Measurements from ENCODE around the gene BRINP2. TPM values are rescaled to one million over a fixed set of nuclear protein-coding genes. Genes with fewer than 3 reads are reported as not detected.

Gene BRINP2
- total RNA-seq, 1 experiment from 2014 or later = 0.24 TPM

DNA sequence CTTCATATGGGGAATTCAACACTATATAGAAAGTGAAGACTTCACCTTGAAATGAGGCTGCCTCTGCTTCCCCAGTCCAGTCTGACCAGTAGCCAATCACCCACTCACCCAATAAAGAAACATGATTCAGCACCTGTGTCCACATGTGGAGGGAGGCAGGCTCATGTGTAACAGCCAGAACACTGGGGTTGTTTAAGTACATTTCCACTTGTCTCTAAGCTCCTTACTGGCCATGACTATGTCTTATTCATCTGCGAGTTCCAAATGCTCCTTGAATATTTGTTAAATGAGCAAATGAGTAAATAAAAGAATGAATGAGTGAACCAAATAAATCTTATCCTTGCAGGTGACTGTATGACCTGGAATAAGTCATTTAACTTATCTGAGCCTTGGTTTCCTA lies 100.1 kb downstream of the BRINP2 start:
- ATAC-seq (no peak), DNase-seq (ENCODE audit: low spot score) (no peak)
- Mint-ChIP-seq H3K9me3 (no peaks in the 10 kb centered on the region), H3K4me1 (peaks cover 3% of the 10 kb centered on the region), H3K27me3 (ENCODE audit: low read depth) (peaks cover 15% of the 10 kb centered on the region), H3K36me3 (no peaks in the 10 kb centered on the region), H3K27ac (no peak overlapping the region), H3K4me3 (no peak overlapping the region)
- POLR2A ChIA-PET = no interaction called here
- TF ChIP-seq, protein P1, sequence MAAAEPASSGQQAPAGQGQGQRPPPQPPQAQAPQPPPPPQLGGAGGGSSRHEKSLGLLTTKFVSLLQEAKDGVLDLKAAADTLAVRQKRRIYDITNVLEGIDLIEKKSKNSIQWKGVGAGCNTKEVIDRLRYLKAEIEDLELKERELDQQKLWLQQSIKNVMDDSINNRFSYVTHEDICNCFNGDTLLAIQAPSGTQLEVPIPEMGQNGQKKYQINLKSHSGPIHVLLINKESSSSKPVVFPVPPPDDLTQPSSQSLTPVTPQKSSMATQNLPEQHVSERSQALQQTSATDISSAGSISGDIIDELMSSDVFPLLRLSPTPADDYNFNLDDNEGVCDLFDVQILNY (CRISPR knock-in tag; IDR thresholded peaks at IDR 0.05) = no peak
- TF ChIP-seq, protein P2, sequence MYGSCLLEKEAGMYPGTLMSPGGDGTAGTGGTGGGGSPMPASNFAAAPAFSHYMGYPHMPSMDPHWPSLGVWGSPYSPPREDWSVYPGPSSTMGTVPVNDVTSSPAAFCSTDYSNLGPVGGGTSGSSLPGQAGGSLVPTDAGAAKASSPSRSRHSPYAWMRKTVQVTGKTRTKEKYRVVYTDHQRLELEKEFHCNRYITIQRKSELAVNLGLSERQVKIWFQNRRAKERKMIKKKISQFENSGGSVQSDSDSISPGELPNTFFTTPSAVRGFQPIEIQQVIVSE (CRISPR knock-in tag; IDR thresholded peaks at IDR 0.05; ENCODE audit: borderline replicate concordance) = no peak
- TF ChIP-seq, protein P3, sequence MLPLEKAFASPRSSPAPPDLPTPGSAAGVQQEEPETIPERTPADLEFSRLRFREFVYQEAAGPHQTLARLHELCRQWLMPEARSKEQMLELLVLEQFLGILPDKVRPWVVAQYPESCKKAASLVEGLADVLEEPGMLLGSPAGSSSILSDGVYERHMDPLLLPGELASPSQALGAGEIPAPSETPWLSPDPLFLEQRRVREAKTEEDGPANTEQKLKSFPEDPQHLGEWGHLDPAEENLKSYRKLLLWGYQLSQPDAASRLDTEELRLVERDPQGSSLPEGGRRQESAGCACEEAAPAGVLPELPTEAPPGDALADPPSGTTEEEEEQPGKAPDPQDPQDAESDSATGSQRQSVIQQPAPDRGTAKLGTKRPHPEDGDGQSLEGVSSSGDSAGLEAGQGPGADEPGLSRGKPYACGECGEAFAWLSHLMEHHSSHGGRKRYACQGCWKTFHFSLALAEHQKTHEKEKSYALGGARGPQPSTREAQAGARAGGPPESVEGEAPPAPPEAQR (CRISPR knock-in tag; IDR thresholded peaks at IDR 0.05) = no peak
- TF ChIP-seq, protein P4, sequence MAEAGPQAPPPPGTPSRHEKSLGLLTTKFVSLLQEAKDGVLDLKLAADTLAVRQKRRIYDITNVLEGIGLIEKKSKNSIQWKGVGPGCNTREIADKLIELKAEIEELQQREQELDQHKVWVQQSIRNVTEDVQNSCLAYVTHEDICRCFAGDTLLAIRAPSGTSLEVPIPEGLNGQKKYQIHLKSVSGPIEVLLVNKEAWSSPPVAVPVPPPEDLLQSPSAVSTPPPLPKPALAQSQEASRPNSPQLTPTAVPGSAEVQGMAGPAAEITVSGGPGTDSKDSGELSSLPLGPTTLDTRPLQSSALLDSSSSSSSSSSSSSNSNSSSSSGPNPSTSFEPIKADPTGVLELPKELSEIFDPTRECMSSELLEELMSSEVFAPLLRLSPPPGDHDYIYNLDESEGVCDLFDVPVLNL (CRISPR knock-in tag; IDR thresholded peaks at IDR 0.05; ENCODE audit: borderline replicate concordance, low read depth) = no peak
- TF ChIP-seq, protein P5, sequence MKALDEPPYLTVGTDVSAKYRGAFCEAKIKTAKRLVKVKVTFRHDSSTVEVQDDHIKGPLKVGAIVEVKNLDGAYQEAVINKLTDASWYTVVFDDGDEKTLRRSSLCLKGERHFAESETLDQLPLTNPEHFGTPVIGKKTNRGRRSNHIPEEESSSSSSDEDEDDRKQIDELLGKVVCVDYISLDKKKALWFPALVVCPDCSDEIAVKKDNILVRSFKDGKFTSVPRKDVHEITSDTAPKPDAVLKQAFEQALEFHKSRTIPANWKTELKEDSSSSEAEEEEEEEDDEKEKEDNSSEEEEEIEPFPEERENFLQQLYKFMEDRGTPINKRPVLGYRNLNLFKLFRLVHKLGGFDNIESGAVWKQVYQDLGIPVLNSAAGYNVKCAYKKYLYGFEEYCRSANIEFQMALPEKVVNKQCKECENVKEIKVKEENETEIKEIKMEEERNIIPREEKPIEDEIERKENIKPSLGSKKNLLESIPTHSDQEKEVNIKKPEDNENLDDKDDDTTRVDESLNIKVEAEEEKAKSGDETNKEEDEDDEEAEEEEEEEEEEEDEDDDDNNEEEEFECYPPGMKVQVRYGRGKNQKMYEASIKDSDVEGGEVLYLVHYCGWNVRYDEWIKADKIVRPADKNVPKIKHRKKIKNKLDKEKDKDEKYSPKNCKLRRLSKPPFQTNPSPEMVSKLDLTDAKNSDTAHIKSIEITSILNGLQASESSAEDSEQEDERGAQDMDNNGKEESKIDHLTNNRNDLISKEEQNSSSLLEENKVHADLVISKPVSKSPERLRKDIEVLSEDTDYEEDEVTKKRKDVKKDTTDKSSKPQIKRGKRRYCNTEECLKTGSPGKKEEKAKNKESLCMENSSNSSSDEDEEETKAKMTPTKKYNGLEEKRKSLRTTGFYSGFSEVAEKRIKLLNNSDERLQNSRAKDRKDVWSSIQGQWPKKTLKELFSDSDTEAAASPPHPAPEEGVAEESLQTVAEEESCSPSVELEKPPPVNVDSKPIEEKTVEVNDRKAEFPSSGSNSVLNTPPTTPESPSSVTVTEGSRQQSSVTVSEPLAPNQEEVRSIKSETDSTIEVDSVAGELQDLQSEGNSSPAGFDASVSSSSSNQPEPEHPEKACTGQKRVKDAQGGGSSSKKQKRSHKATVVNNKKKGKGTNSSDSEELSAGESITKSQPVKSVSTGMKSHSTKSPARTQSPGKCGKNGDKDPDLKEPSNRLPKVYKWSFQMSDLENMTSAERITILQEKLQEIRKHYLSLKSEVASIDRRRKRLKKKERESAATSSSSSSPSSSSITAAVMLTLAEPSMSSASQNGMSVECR (CRISPR knock-in tag; IDR thresholded peaks at IDR 0.05; ENCODE audit: borderline replicate concordance) = no peak
- TF ChIP-seq ZNF317 (CRISPR knock-in tag; IDR thresholded peaks at IDR 0.05; ENCODE audit: borderline replicate concordance, low read depth) = no peak
- CTCF ChIA-PET = no interaction called here

DNA sequence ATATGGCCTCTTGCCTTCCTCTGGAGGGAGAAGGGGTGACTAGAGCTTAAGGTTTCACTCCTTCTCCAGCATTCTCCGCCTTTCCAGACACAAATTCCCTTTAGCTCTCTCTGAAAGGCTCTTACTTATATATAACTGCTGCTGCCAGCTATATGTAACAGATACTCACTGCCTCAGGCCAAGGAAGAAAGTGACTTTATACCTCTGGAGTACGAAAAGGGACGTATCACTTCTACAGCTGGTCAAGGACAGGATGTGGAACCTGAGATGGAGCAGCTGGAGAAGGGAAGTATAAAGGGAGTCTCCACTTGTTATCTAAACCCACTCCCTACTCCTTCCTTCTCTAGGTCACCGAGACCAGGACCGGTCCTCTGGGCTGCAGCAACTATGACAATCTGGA lies 102.4 kb downstream of the BRINP2 start:
- H3K27me3 Mint-ChIP-seq (ENCODE audit: low read depth) = peaks cover 15% of the 10 kb centered on the region
- ATAC-seq (no peak), DNase-seq (ENCODE audit: low spot score) (no peak)
- H3K27ac Mint-ChIP-seq = no peak overlapping the region
- no peaks in the 10 kb centered on the region for H3K36me3 Mint-ChIP-seq
- peaks cover 3% of the 10 kb centered on the region for H3K4me1 Mint-ChIP-seq
- POLR2A ChIA-PET = no interaction called here
- no peak overlapping the region for H3K4me3 Mint-ChIP-seq
- TF ChIP-seq, protein P6, sequence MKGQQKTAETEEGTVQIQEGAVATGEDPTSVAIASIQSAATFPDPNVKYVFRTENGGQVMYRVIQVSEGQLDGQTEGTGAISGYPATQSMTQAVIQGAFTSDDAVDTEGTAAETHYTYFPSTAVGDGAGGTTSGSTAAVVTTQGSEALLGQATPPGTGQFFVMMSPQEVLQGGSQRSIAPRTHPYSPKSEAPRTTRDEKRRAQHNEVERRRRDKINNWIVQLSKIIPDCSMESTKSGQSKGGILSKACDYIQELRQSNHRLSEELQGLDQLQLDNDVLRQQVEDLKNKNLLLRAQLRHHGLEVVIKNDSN (CRISPR knock-in tag; IDR thresholded peaks at IDR 0.05) = no peak
- no peaks in the 10 kb centered on the region for H3K9me3 Mint-ChIP-seq
- CTCF ChIA-PET = interaction anchor here (1.0 to 1.8 kb wide), 2 partner anchors 16 to 375 kb away, joined by 3 to 6 read pairs; no protein-coding TSS in a partner anchor

DNA sequence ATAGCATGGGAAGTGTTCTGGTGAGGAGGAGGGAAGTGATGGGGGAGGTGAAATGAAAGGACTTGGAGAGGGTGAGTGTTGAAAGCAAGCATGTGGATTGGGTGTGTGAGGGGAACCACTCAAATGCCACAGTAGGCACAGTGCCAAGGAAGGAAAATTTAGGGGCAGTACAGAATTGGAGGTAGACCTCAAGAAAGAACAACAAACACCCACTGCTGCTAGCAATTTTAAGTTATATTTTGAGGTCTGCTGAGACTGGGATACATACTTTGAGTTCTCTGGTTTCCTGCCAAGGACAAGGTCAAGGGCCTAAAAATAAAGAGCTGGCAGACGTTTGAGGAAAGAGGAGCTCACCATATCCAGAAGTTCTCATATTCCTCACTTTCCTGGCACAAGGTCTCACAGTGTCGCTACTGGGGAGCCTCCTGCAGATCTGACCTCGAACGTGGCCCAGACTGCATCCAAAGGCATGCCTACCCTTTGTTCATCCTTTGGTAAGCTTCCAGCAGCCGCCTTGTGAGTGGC lies 104.0 kb downstream of the BRINP2 start:
- ATAC-seq (no peak), DNase-seq (ENCODE audit: low spot score) (no peak)
- Mint-ChIP-seq H3K36me3 (no peaks in the 10 kb centered on the region), H3K27me3 (ENCODE audit: low read depth) (peaks cover 15% of the 10 kb centered on the region), H3K4me3 (no peak overlapping the region), H3K4me1 (peaks cover 3% of the 10 kb centered on the region), H3K9me3 (no peaks in the 10 kb centered on the region), H3K27ac (no peak overlapping the region)
- POLR2A ChIA-PET = no interaction called here
- CTCF ChIA-PET = interaction anchor here (4.4 kb wide), 1 partner anchor 19 kb away, joined by 22 read pairs; no protein-coding TSS in a partner anchor
- TF ChIP-seq, protein P5 (CRISPR knock-in tag; IDR thresholded peaks at IDR 0.05; ENCODE audit: borderline replicate concordance) = no peak
- TF ChIP-seq SMAD4 (CRISPR knock-in tag; IDR thresholded peaks at IDR 0.05) = no peak
- TF ChIP-seq, protein P7, sequence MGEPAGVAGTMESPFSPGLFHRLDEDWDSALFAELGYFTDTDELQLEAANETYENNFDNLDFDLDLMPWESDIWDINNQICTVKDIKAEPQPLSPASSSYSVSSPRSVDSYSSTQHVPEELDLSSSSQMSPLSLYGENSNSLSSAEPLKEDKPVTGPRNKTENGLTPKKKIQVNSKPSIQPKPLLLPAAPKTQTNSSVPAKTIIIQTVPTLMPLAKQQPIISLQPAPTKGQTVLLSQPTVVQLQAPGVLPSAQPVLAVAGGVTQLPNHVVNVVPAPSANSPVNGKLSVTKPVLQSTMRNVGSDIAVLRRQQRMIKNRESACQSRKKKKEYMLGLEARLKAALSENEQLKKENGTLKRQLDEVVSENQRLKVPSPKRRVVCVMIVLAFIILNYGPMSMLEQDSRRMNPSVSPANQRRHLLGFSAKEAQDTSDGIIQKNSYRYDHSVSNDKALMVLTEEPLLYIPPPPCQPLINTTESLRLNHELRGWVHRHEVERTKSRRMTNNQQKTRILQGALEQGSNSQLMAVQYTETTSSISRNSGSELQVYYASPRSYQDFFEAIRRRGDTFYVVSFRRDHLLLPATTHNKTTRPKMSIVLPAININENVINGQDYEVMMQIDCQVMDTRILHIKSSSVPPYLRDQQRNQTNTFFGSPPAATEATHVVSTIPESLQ (CRISPR knock-in tag; IDR thresholded peaks at IDR 0.05) = no peak
- no peak for TF ChIP-seq EMX1 (CRISPR knock-in tag; IDR thresholded peaks at IDR 0.05)
- no peak for TF ChIP-seq MYBL2 (CRISPR knock-in tag; IDR thresholded peaks at IDR 0.05)
- no peak for TF ChIP-seq ZNF219 (CRISPR knock-in tag; IDR thresholded peaks at IDR 0.05; ENCODE audit: borderline replicate concordance)
- TF ChIP-seq GTF2I (CRISPR knock-in tag; conservative IDR thresholded peaks at IDR 0.05) = no peak
- TF ChIP-seq PRRX2 (CRISPR knock-in tag; IDR thresholded peaks at IDR 0.05) = no peak
